Keratinocyte (primary cell): ENCODE measurements around the gene KANTR.

Source experiments
- CTCF ChIP-seq, 3 experiments: IDR thresholded peaks in 1 of 3; conservative IDR thresholded peaks in 1 of 3; optimal IDR thresholded peaks in 1 of 3; 2 replicates in 2 of 3; 3 replicates in 1 of 3; pipeline versions ENCODE3 to v1.5.1; 2011; ENCODE audit warnings: low read length in 3 of 3, mild to moderate bottlenecking in 3 of 3, moderate library complexity in 2 of 3, control low read depth in 1 of 3, inconsistent platforms in 1 of 3; ENCODE audit not compliant: insufficient read depth in 2 of 3; ENCODE audit errors: extremely low read depth in 1 of 3
- EZH2 ChIP-seq: IDR thresholded peaks from one replicate; pipeline ENCODE4 v1.6.1; 2012; ENCODE audit warnings: inconsistent platforms, mild to moderate bottlenecking, low read length, moderate library complexity

- no peak for TF ChIP-seq CTCF (optimal IDR thresholded peaks at IDR 0.05 in 1 of 3, IDR thresholded peaks at IDR 0.05 in 1 of 3, conservative IDR thresholded peaks at IDR 0.05 in 1 of 3; ENCODE audit: extremely low read depth in 1 of 3, insufficient read depth in 2 of 3, low read length in 3 of 3)
- TF ChIP-seq EZH2, result no peak
Measured at GRCh38 chrX:53081925-53082772, 11.8 kb upstream of the KANTR start, which contains the start of gene TSPYL2.
